Small intestine (tissue), 7 donors: ENCODE measurements around the gene BMF. TPM values are rescaled to one million over a fixed set of nuclear protein-coding genes. Genes with fewer than 3 reads are reported as not detected.
A peak's percentile ranks its signal among the peaks of the same experiment; 100 is the strongest.

Experiments used
- DNase-seq, 2 donors: peaks; one replicate each; pipeline versions ENCODE4 v3.0.0 to v3.0.0-alpha.2; 2013
- FAIRE-seq: peaks from 2 replicates; lab custom pipeline; 2012; peaks lifted over from hg19 to GRCh38; lab: Jason Lieb, UNC
- H3K27ac ChIP-seq, 3 donors: one replicate each; pipeline ENCODE4 v1.5.1; 2013; ENCODE audit warnings: low read length in 2 of 3, mild to moderate bottlenecking in 2 of 3, control low read depth in 1 of 3, inconsistent platforms in 1 of 3, low read depth in 1 of 3, moderate library complexity in 1 of 3
- H3K27me3 ChIP-seq, 3 donors: one replicate each; pipeline ENCODE4 v1.6.1; 2013; ENCODE audit warnings: low read length in 3 of 3, inconsistent platforms in 1 of 3; ENCODE audit not compliant: control insufficient read depth in 3 of 3, insufficient read depth in 3 of 3
- H3K36me3 ChIP-seq, 3 donors: one replicate each; pipeline ENCODE4 v1.6.1; 2013; ENCODE audit warnings: low read length in 3 of 3, inconsistent platforms in 1 of 3, low read depth in 1 of 3, mild to moderate bottlenecking in 1 of 3, moderate library complexity in 1 of 3; ENCODE audit not compliant: control insufficient read depth in 3 of 3, insufficient read depth in 2 of 3
- H3K4me1 ChIP-seq, 3 donors: one replicate each; pipeline ENCODE4 v1.6.1; 2013; ENCODE audit warnings: low read length in 2 of 3, inconsistent platforms in 1 of 3, low read depth in 1 of 3, mild to moderate bottlenecking in 1 of 3, moderate library complexity in 1 of 3; ENCODE audit not compliant: control insufficient read depth in 3 of 3, insufficient read depth in 2 of 3
- H3K4me3 ChIP-seq, 3 donors: one replicate each; pipeline ENCODE4 v1.5.1; 2013; ENCODE audit warnings: low read length in 3 of 3, control low read depth in 1 of 3, inconsistent platforms in 1 of 3, low read depth in 1 of 3, mild to moderate bottlenecking in 1 of 3, moderate library complexity in 1 of 3
- H3K9me3 ChIP-seq, 2 donors: one replicate each; pipeline ENCODE4 v1.6.1; 2013; ENCODE audit warnings: low read depth in 1 of 2, low read length in 1 of 2; ENCODE audit not compliant: control insufficient read depth in 2 of 2, insufficient read depth in 1 of 2
- WGBS, 3 donors: extraction: QIAGEN DNeasy Blood & Tissue Kit; methylation state at CpG; one replicate each; pipeline ENCODE4 v1.1.7; 2013; 5-methylcytosine and 5-hydroxymethylcytosine counted together
- polyA plus RNA-seq, 4 donors: library from polyadenylated mRNA; stranded (reverse) in 3 of 4; unstranded in 1 of 4; fragments of 200-250 nt in 3 of 4; fragments of 120-200 nt in 1 of 4; gene quantifications; one replicate each; pipeline versions ENCODE4 v1.2.1 to v1.2.3, GENCODE V29; 2013
- donor health status: healthy with polysubstance abuse.
- donor health status: control.
- donor health status: control.
- donor health status: Bipolar disorder and iron deficiency.
- donor health status: healthy.

BMF gene
- polyA plus RNA-seq, 4 donors: 4.4 to 19.2 (median 14.0) TPM

GRCh38 chr15:40097096-40097967 lies 11.3 kb downstream of the BMF start:
- 72 to 88% (median 74%) methylated on average over 9 to 10 of the region's 10 CpGs for WGBS, 3 donors

GRCh38 chr15:40096094-40096891 lies 12.4 kb downstream of the BMF start:
- 81 to 88% (median 84%) methylated on average over 8 of the region's 8 CpGs for WGBS, 3 donors
- H3K27ac ChIP-seq: peak overlapping the region in 1 of 3 donors; percentile 60
- H3K36me3 ChIP-seq: peaks cover 0 to 52% (median 0%) of the 10 kb centered on the region in 3 donors
- FAIRE-seq (no peak), DNase-seq (no peak)
- H3K27me3 ChIP-seq: no peaks in the 10 kb centered on the region
- peaks cover 26 to 94% (median 31%) of the 10 kb centered on the region in 3 donors for H3K4me1 ChIP-seq
- H3K9me3 ChIP-seq: no peaks in the 10 kb centered on the region
- H3K4me3 ChIP-seq: no peak overlapping the region

More at GRCh38 chr15:40097096-40097967, 11.3 kb downstream of the BMF start:
- FAIRE-seq: no peak
- H3K27ac ChIP-seq: peak overlapping the region; percentile 70 to 96 (median 78)
- peaks cover 0 to 52% (median 0%) of the 10 kb centered on the region in 3 donors for H3K36me3 ChIP-seq
- H3K4me1 ChIP-seq: peaks cover 26 to 92% (median 31%) of the 10 kb centered on the region in 3 donors
- H3K27me3 ChIP-seq: no peaks in the 10 kb centered on the region
- H3K4me3 ChIP-seq: no peak overlapping the region
- DNase-seq: no peak
- H3K9me3 ChIP-seq: no peaks in the 10 kb centered on the region

GRCh38 chr15:40095371-40096093 lies 13.1 kb downstream of the BMF start:
- H3K4me1 ChIP-seq: peaks cover 23 to 86% (median 27%) of the 10 kb centered on the region in 3 donors
- peaks cover 0 to 54% (median 3%) of the 10 kb centered on the region in 3 donors for H3K36me3 ChIP-seq
- FAIRE-seq (no peak), DNase-seq (no peak)
- no peaks in the 10 kb centered on the region for H3K27me3 ChIP-seq
- WGBS, 3 donors: 64 to 70% (median 69%) methylated on average over 9 of the region's 9 CpGs
- peak overlapping the region in 1 of 3 donors; percentile 60 for H3K27ac ChIP-seq
- H3K4me3 ChIP-seq: no peak overlapping the region
- H3K9me3 ChIP-seq: no peaks in the 10 kb centered on the region

GRCh38 chr15:40094156-40094555 lies 14.5 kb downstream of the BMF start:
- Histone ChIP-seq H3K27ac (peak overlapping the region in 1 of 3 donors; percentile 71), H3K9me3 (no peaks in the 10 kb centered on the region), H3K4me1 (peaks cover 16 to 73% (median 18%) of the 10 kb centered on the region in 3 donors), H3K4me3 (no peak overlapping the region), H3K27me3 (no peaks in the 10 kb centered on the region), H3K36me3 (peaks cover 0 to 61% (median 6%) of the 10 kb centered on the region in 3 donors)
- WGBS, 3 donors: 91 to 96% (median 92%) methylated on average over 4 of the region's 4 CpGs
- no peak for DNase-seq
- FAIRE-seq: no peak

GRCh38 chr15:40092979-40093869 lies 15.5 kb downstream of the BMF start:
- WGBS, 3 donors: 44 to 60% (median 58%) methylated on average over 20 of the region's 20 CpGs
- FAIRE-seq (no peak), DNase-seq (no peak)
- Histone ChIP-seq H3K27ac (peak overlapping the region; percentile 71 to 81 (median 77)), H3K4me3 (no peak overlapping the region), H3K36me3 (peaks cover 0 to 62% (median 6%) of the 10 kb centered on the region in 3 donors), H3K4me1 (peaks cover 13 to 70% (median 14%) of the 10 kb centered on the region in 3 donors), H3K27me3 (no peaks in the 10 kb centered on the region), H3K9me3 (no peaks in the 10 kb centered on the region)

GRCh38 chr15:40092256-40092978 lies 16.3 kb downstream of the BMF start:
- Histone ChIP-seq H3K4me3 (no peak overlapping the region), H3K27ac (peak overlapping the region; percentile 71 to 81 (median 77)), H3K9me3 (no peaks in the 10 kb centered on the region), H3K4me1 (peaks cover 6 to 70% (median 10%) of the 10 kb centered on the region in 3 donors), H3K27me3 (no peaks in the 10 kb centered on the region), H3K36me3 (peaks cover 0 to 58% (median 6%) of the 10 kb centered on the region in 3 donors)
- WGBS, 3 donors: 3 to 38% (median 22%) methylated on average over 11 of the region's 11 CpGs
- DNase-seq: peak; percentile 75 to 87
- FAIRE-seq: no peak

- Histone ChIP-seq H3K36me3 (peaks cover 0 to 56% (median 6%) of the 10 kb centered on the region in 3 donors), H3K4me3 (no peak overlapping the region), H3K4me1 (peaks cover 6 to 66% (median 9%) of the 10 kb centered on the region in 3 donors), H3K9me3 (no peaks in the 10 kb centered on the region), H3K27ac (peak overlapping the region in 2 of 3 donors; percentile 27 to 81), H3K27me3 (no peaks in the 10 kb centered on the region)
- no peak for DNase-seq
- no peak for FAIRE-seq
- 27 to 33% (median 32%) methylated on average over 6 of the region's 6 CpGs for WGBS, 3 donors
Measured at GRCh38 chr15:40091861-40092255, 16.8 kb downstream of the BMF start.
